Body of pancreas (tissue), 4 donors: Measurements from ENCODE around the gene AGBL3.

Experiments
- CTCF ChIP-seq, 7 experiments: fragments of 450-650 bp in 4 of 7; fragments of 200-600 bp in 3 of 7; sonication (generic) in 3 of 7; IDR thresholded peaks; one replicate each; pipeline ENCODE4 v1.5.1; 2016 to 2019; ENCODE audit warnings: antibody characterized with exemption in 7 of 7
- POLR2A ChIP-seq, 3 donors: fragments of 450-650 bp; IDR thresholded peaks; one replicate each; pipeline ENCODE4 v1.6.1; 2016; ENCODE audit warnings: antibody characterized with exemption in 3 of 3, mild to moderate bottlenecking in 2 of 3

GRCh38 chr7:135100856-135101255 is 114.5 kb downstream of the AGBL3 start:
- TF ChIP-seq CTCF (IDR thresholded peaks at IDR 0.05) (no peak), POLR2A (IDR thresholded peaks at IDR 0.05) (no peak)
